Fibroblast of skin of abdomen (primary cell): ENCODE data around the gene PTPRG.

ENCODE experiments used
- DNase-seq: peaks from one replicate; pipeline ENCODE4 v3.0.0-alpha.2; 2013

The PTPRG gene

DNA sequence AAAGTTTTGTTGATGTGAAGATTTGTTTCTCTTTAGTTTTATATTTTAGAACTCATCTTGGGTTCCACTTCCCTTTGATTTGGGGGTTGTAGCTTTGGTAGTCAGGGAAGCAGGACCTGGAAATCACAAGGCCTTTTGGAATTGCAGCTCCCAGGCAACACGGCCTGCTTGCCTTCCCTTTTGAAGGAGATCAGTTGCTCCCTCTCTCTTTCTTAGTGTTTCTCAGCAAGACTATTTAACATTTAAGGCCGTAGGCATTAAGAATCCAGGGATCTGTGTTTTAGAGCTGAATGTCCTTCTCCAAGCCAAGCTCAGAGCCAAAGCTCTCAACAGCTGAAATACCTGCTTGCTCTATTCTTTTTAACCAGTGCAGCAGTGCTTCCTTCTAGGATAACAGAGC lies 310.3 kb downstream of the PTPRG start:
- DNase-seq: no peak

DNA sequence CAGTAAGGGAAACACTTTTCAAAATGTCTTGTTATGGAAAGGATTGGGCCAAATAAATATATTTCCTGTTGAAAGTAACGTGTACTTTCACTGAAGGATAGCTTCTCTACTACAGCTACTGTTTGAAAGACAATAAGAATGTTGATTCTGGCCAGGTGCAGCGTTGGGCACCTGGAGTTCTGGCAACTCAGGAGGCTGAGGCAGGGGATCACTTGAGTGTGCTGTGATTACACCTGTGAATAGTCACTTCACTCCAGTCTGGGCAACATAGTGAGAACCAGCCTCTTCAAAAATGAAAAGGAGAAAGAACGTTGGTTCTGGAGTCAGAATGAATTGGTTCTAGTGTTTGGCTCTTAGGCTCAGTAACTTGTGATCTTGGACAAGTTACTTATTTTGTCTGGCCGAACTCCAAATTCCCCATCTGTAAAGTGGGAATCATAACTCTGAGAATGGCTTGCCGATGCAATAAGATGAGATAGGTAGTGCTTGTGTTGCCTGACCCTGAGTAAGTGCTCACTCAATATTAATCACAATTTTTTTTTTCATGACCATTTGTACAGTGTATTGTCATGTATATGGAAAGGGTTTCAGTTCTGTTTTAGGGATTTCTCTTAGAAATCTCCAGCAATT lies 310.8 kb downstream of the PTPRG start:
- DNase-seq: peak; percentile 28

DNA sequence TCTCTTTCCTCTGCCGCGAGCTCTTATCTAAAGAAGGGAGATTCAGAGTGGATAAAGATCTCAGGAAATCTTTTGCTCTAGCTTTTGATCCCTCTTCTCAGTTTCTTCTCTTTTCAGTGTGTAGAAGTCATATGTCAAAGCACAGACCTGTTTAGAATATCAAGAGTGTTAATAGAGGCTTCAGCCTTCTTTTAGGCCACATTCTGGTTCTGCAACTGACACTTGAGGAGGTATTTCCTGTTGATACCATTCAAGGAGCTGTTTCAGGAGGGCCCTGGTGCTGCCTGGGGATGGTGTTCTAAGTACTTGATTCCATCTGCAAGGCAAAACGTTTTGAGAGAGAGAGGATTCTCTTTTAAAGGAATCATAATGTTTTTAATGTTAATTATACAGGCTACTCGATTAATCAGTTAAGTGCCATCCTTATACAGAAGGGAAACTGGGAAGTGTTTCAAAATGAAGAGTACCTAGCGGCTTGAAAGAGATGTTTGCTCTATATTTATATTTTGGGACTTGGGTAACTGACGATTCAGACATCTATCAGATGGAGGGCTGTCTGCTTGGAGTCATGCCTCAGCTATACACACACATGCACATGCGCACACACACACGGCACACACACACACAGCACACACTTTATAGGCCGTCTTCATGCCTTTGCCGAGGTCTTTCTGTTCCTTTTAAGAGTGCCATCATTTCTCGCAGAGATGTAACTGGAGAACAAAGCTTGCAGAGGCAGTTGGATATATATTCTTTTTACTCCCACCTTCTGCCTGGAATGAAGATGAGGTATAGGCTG lies 313.9 kb downstream of the PTPRG start:
- DNase-seq: peak; percentile 48

DNA sequence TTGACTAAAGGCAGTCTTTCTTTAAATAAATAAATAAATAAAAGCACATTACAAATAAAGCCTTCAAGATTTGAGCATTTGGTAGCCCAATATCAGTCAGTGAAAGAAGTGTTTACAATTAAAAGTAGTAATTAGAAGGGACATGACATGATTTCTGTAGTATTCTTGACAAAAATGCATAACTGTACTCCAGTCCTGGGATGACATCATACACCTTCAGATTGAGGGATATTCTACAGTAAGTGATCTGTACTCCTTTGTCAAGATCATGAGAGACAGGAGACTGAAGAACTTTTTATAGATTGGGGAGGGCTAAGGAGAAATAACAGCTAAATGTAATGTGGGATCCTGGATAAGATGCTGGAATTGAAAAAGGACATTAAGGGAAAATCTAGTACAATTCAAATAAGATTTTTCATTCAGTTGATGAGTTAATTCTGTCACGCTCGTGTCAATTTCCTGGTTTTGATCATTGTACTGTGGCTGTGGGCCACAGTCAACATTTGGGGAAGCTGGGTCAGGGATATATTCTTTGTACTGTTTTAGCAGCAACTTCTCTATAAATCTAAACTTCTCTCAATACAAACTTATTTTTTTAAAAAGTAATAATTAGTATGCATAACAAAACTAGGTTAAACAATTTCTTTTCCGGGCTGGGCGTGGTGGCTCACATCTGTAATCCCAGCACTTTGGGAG lies 314.8 kb downstream of the PTPRG start:
- no peak for DNase-seq

DNA sequence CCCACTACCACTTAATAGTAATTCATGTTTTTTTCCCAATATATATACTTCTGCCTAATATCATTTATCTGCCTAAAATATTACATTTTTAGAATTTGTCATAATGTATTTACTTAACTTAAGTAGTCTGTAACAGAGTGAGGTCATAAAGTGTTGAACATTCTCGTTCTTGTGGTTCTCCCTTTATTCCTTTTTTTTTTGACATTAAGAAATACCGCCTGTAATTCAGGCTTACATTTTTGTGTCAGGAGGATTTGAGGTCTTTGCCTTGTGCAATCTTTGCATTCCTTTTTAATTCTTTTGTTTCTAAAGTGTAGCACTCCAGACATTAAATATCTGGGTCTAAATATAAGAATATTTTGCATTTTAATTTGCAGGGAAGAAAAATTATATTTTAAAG lies 315.4 kb downstream of the PTPRG start:
- DNase-seq: peak; percentile 88

DNA sequence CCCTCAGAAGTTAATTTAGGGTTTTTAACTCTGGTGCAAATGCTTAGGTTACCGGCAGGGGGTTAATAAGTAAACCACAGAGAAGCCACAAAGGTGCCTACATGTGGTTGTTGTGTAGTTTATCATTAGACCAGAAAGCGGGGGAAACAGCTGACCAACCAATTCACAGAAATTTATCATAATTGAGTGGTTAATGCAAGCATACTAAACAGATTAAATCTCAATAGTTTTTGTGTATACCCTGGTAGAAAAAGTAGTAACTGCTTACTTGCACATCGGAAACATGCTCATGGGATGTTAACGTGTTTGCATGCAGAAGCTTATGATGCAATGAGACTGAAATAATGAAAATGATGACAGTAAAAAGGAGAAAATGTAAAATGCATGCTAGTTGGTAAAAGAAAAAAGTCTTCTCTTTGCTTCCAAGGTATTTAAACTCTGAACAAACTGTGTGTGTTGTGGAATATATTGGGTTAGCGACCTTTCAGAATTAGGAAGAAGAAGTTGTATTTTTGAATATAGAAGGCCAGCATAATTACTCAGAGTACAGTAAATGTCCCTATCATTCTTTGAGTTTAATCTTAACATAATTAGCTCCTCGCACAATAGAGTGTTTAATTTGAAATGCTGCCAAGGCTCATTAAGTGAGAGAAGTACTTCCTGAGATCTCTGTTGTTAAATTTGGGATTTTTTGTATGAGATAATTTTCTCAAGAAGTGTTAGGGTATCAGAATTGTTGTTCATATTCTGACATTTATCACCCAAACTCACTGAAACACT lies 316.2 kb downstream of the PTPRG start:
- peak; percentile 65 for DNase-seq

DNA sequence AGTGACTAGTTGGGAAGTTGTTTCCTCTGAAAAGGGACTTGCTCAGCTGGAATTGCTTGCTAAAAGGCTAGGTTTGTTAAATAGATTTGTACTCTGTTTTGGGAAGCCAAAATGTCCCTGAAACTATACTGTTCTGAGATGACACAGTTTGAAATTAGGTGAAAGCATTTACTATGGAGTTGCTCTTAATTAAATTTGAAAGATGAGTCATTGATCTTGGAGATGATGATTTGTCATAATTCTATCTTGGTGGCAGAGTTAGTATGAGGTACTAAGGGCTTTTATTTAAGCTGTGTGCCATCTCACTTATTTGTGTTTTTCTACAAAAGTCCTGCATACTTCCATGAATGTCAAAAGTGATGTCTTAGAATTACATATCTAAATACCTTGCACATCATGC lies 320.9 kb downstream of the PTPRG start:
- no peak for DNase-seq

DNA sequence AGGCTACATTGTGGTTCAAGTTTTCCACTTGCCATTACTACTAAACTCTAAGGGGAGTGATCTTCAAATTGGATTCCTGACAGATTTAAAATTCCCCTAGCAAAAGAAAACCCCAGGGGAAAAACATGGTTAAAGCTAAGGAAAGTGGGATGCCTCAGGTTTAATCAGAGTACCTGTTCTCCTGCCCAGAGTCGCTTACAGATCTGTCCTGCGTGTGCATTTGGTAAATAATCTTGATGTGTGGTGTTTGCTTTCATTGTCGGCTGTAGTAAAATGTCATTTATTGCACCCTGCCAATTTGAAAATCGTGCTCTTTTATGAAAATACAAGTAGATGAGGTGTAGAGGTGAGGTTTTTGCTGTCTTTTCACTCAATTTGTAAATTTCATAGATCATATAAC lies 323.4 kb downstream of the PTPRG start:
- no peak for DNase-seq

DNA sequence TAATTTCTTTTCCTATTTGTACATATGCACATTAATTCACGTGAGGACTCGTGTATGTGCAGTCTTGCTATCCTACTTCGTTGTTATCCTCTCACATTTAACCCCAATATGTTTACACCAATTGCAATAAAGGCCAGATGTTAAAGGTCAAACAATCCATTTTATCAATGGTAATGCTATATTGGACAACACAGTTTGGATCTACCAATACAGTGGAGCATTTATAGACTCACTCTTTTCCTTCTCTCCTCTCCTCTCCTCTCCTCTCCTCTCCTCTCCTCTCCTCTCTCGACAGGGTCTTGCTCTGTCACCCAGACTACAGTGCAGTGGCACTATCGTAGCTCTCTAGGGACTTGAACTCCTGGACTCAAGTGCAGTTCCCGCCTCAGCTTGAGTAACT lies 324.0 kb downstream of the PTPRG start:
- DNase-seq: no peak

DNA sequence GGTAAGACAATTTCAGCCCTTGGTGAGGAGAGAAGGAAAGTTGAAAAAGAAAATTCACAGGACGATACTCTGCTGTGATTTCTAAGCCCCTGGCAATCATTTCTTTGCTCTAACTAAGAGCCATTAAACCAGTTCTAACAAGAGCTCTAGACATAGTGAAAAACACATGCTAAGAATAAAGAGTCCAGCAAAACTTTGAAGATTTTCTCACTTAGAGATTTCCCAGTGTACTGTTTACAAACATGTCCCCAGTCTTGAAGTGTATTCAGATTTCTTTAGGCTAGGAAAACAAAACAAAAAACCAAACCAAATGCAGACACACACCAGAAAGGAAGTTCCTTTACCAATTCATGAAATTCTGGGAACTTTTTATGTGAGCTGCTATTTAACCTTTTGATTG lies 325.8 kb downstream of the PTPRG start:
- DNase-seq: no peak

DNA sequence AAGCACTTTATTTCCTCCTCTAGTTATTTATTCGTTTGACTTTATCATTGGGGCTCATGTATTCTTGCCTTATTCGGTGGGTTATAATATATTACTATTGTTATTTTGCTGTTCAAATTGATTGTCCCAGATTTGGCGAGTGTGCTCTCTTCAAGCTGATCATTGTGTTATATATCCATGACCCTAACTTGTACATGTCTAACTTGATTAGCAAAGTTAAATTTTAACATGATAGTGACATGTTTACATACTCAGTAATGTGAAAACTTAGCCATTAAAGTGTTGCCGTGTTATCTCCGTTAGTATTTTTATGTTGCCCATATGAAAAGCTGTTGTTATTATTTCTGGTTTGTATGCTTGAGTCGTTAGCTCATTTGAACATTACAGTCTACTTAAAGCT lies 327.9 kb downstream of the PTPRG start:
- no peak for DNase-seq

DNA sequence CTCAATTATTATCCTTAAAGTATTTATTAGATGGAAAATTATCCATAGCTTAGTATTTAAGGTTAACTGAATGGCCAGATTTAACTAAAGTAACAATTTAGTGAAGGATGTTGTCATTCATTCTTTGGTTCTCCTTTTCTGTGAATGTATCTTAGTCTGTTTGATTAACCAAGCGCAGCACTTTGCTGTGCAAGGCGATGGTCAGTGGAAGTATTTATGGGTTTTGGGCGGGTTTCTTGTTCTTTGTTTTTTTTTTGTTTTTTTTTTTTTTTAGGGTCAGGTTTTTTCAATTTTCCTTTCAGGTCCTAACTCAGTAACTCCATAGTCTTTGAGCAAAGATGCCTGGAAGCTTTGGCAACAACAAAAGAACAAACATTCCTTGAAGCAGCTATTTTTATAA lies 328.8 kb downstream of the PTPRG start:
- DNase-seq: no peak

DNA sequence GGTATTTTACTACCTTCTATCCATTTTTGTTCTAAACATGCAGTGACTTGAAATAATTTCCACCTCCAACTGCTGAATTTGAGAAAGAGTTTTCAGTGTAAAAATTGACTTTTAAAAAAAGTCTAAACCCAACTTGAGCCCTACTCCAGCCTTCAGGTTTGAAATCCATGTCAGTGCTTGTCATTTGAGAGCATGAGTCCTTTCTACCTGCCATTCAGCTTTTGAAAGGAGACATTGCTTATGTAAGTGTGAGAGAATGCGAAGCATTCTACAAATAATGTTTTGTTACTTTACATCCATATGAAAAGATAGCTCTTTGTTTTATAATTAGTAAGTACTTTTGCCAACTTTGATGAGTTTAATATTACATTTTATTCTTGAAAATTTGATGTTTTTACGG lies 329.2 kb downstream of the PTPRG start:
- DNase-seq: no peak

DNA sequence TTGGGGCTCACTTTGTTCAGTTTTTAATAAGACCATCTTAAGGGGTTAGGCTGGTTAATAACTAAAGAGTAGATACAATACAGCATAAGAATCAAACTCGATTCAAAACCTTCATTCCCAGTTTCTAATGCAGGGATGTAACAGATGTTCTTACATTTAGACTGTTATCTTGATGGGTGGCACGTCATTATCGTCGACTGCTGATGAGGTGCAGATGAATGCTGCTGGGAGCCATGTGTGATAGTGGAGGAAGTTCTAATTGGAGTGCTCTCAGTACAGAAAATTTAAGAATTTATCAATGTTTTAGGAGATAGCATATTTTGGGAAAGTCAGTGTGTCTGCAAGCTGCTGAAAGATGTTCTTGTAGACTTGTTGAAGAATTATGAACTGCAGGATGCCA lies 331.5 kb downstream of the PTPRG start:
- no peak for DNase-seq

DNA sequence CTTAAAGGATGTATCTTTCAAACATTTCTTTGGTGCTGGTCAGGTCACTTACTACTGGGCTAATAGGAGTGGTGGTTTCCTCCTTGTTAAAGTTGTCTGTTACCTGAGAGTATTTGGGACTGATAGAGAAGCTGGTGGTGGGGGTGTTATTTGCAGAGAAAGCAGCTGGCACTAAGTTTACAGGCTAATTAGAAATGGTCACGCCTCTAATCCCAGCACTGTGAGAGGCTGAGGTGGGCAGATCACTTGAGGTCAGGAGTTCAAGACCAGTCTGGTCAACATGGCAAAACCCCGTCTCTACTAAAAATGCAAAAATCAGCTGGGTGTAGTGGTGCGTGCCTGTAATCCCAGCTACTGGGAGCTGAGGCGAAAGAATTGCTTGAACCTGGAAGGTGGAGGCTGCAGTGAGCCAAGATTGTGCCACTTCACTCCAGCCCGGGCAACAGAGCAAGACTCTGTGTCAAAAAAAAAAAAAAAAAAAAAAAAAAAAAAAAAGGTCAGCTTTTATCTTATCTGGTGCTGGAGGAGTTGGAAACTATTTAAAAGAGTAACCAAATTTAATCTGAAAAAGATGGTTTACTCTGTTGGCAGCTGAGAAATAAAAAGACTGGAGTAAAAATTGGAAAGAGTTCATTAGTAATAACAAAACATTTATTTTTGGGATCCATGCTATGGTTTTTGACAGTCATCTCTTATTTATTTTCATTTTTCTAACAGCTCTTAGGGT lies 332.6 kb downstream of the PTPRG start:
- DNase-seq: no peak

DNA sequence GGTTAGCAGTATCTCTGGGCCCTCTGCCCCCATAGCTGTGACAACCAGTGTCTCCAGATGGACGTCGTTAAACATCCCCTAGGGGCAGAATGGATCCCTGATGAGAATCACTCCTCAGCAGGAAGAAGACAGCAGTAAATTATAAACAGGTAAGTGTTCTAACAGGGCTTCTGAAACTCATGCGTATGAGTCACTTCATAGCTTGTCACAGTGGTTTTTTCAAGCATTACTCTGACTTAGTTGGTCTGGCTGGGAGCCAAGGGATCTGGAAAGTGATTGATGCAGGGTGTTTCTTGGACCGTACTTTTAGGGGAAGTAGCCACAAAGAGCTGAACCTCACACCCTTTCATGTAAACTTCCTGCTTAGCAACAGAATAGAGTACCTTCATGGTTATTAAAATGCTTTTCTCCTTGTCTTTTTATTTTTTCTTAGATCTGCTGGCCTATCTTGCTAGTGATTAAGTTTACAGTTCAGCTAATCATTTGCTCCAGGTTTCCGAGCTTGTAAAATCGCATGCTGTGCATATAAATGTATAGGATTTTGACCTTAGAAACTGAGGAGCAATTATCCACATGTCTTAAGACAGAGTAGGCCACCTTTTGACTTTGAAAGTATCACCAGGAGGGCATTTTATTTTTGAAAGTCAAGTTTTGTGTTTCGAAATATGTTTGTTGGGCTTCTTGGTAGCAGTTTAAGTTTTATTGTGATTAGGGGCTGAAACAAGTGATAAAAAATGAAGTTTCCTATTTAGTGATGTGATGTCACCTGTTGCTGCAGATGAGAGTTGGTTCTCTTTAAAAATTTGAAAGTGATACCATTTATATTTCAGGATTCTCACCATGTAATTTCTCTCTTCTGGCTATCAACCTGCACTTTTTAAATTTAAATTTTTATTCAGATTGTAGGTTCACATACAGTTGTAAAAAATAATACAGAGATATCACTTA lies 333.9 kb downstream of the PTPRG start:
- DNase-seq: peak; percentile 96

DNA sequence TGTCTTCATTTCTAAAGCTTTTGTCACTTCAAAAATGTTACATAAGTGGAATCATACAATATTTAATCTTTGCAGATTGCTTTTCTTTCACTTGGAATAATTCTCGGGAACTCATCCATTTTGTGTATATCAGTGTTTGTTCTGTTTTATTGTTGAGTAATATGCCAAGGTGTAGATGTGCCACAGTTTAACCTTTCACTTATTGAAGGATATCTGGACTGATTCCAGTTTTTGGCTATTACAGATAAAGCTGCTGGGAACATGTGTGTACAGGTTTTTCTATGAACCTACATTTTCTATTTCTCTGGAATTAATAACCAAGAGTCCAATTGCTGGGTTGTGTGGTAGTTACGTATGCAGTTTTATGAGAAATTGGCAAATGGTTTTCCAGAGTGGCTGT lies 334.9 kb downstream of the PTPRG start:
- DNase-seq: no peak

DNA sequence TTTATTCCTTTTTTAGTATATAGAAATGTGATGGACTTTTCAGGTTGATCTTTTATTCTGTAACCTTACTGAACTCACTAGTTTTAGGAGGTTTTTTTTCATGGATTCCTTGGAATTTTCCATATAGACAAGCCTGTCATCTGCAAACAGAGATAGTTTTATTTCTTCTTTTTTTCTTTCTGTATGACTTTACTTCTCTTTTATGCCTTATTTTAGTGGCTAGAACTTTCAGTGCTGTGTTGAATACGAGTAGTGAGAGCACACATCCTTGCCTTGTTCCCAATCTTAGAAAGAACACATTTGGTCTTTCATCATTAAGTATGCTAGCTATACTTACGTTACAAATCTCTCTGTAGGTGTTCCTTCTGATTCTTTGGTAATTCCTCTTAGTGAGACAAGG lies 336.5 kb downstream of the PTPRG start:
- DNase-seq: no peak

DNA sequence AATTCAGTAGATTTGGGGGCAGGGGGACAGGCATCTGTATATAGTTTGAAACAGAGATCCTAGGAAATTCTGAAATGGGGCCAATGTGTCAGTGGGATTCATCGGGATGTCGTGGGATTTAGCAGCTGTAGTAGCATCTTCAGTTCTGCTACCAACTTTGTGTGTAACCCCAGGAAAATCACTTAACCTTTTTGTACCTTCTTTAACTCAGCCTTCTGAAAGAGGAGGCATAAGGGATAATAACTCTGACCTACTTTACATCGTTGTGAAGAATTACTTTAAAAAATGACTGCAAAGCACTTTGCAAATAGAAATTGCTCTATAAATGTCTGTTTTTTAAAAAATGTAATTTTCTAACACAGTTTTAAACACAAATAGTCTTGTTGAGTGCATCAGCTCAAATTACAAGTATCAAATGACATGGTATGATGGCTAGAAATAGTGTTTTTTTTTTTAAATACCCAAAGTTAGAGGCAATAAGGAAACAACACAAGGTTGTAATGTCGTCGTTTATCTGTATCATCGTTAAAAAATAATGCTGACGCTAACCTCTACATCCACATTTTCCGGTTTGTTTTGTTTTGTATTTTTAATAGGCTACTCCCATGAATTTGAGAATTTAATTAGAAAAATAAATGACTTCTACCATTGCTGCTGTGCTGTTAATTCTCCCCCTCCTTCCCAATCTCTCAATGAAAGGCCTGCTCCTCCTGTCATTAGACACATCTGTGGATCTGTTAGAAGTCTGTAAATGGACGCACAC lies 338.5 kb downstream of the PTPRG start:
- DNase-seq: no peak

DNA sequence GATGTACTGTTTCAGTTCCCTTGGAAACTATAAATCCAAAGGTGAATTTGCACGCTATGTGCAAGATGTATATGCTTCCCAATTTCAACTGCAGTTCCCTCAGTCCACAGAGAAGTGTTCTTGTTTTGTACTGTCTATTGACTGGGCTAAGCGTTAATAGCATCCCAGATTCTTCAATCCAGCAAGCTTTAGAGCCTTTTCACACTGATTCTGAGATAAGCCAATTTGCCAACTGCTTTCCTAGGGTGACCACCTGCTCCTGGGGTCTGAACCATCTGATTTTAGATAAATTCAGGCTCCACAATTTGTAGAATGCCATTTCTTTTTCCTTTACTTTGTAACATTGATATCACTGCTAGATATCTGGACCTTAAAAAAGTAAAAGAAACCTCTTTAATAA lies 340.1 kb downstream of the PTPRG start:
- no peak for DNase-seq
